GM21529 (cell line): ENCODE data around the gene SOX10.

Source experiments
- ATAC-seq: cut with Tn5 transposase; IDR thresholded peaks from one replicate; pipeline ENCODE4 v1.9.1; 2021; ENCODE audit not compliant: unreplicated experiment

Gene SOX10

GRCh38 chr22:37931893-37932389, 52.4 kb downstream of the SOX10 start:
- ATAC-seq, result no peak

- ATAC-seq, result no peak
Measured at GRCh38 chr22:37930952-37931440, 53.4 kb downstream of the SOX10 start.

GRCh38 chr22:37930270-37930951, 53.9 kb downstream of the SOX10 start:
- ATAC-seq, result no peak

- ATAC-seq, result no peak
Measured at GRCh38 chr22:37929390-37929789, 55.0 kb downstream of the SOX10 start.

- no peak for ATAC-seq
Measured at GRCh38 chr22:37927637-37927936, 56.8 kb downstream of the SOX10 start.

- no peak for ATAC-seq
Measured at GRCh38 chr22:37926771-37927636, 57.4 kb downstream of the SOX10 start.

- ATAC-seq, result no peak
Measured at GRCh38 chr22:37926358-37926757, 58.0 kb downstream of the SOX10 start.

GRCh38 chr22:37925767-37926166, 58.6 kb downstream of the SOX10 start:
- ATAC-seq, result no peak

- ATAC-seq, result no peak
Measured at GRCh38 chr22:37925330-37925729, 59.0 kb downstream of the SOX10 start.

GRCh38 chr22:37924386-37925065, 59.8 kb downstream of the SOX10 start:
- no peak for ATAC-seq

GRCh38 chr22:37923927-37924326, 60.4 kb downstream of the SOX10 start:
- no peak for ATAC-seq
